Ecto neural progenitor cell (in vitro differentiated cells): ENCODE data around the gene LSM14A.
"Not testable (repeated sequence)": the region's sequence is repeated elsewhere in the genome, so short reads cannot be mapped to it uniquely, and the experiment has no call there.

ENCODE experiments used
- DNase-seq: peaks from one replicate; pipeline ENCODE4 v3.0.0-alpha.2; 2018; ENCODE audit warnings: low spot score

Gene LSM14A

GRCh38 chr19:34189917-34190425, 17.7 kb downstream of the LSM14A start:
- no peak for DNase-seq

DNA sequence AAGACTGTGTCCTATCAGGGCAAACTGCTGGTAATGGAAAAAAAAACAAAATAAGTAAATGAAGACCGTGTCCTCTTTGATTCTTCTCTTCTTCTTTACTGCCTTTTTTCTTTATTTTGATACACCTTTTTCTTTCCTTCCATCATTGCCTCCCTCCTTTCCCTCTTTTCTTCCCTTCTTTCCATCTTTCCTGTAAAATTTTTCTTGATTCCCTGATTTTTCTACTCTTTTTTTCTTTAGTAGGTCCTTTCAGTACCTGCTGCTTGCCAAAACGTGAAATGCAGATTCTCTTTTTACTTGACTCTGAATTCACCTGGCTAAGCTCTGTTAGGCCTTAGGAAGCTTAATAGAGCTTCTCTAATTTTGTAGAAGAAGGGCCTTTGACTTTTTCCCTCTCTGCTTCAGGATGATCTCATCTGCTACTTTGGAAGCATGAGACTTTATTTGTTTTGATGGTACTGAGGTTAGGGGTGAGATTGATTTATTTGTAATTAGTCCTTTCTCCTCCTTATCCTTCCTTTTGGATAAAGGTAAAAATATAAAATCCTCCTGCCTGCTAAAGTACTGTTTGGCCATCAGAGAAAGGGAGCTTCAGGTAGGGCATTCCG, 19.2 kb downstream of the LSM14A start:
- no peak for DNase-seq

- no peak for DNase-seq
These were observed 21.1 kb downstream of the LSM14A start for GRCh38 chr19:34193439-34193838.

- no peak for DNase-seq
These were observed 21.6 kb downstream of the LSM14A start for GRCh38 chr19:34193876-34194275.

DNA sequence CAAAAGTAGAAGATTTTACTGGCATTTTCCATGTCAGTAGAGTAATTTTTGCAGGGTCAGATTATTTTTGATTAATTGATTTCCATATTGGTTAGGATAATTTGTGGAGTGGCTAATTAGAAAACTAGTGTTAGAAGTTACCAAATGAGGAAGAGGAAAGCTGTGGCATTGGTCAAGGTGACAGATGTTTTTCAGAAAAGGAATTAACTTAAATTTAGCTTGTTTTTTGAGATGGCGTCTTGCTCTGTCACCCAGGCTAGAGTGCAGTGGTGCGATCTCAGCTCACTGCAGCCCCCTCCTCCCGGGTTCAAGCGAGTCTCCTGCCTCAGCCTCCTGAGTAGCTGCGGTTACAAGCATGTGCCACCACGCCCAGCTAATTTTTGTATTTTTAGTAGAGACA, 28.8 kb downstream of the LSM14A start:
- DNase-seq, result no peak

DNA sequence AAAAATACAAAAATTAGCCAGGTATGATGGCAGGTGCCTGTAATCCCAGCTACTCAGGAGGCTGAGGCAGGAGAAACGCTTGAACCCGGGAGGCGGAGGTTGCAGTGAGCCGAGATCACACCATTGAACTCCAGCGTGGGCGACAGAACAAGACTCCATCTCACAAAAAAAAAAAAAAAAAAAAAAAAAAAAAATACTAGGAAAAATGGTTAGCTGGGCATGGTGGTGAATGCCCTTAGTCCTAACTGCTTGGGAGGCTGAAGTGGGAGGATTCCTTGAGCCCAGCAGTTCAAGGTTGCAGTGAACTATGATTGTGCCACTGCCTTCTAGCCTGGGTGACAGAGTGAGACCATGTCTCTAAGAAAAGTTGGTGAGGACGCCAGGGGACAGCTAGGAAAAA, 33.0 kb downstream of the LSM14A start:
- not testable (repeated sequence) for DNase-seq

DNA sequence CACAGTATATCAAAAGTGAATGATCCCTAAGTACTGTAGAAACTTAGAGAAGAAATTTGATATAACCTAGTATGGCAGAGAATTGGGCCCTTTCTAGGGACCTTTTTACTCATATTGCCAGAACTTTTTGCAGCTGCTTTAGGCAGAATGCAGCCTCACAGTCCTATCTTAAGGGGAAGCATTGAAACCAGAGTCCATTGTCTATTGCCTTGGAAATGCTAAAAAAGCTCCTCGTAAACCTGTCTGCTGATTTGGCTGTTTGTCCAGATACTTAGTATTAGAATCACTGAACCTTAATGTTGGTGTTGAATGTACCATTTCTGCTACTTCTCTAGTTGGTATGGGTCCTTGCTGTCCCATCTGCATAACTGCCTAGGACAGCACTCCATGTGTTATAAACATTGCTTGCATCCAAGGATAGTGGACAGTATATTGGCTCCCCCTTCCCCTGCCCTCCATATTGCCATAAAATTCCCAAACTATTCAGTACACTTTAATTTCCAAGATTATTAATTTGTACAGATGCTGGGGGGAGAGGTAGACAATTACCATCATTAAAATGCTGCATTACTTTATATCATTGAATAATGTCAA, 36.1 kb downstream of the LSM14A start:
- DNase-seq, result no peak

- no peak for DNase-seq
These were observed 37.4 kb downstream of the LSM14A start for GRCh38 chr19:34209726-34210125.

DNA sequence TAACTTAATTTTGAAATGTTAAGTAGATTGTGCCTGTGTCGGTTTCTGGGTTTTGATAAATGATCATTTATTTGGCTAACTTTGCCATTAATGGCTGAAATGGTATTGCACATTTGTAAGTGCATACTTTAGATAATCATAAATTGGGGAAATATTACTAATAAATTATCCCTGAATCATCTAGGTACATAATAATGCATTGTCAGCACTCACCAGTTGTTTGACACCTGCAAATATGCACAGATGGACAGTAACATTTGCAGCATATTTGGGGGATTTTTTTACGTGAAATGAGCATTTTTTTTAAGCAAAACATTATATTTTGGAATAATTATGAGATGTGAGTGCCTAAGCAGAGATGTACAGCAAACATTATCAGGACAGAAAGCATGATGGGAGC, 41.0 kb downstream of the LSM14A start:
- no peak for DNase-seq

- DNase-seq, result no peak
These were observed 41.7 kb downstream of the LSM14A start for GRCh38 chr19:34214040-34214439.

DNA sequence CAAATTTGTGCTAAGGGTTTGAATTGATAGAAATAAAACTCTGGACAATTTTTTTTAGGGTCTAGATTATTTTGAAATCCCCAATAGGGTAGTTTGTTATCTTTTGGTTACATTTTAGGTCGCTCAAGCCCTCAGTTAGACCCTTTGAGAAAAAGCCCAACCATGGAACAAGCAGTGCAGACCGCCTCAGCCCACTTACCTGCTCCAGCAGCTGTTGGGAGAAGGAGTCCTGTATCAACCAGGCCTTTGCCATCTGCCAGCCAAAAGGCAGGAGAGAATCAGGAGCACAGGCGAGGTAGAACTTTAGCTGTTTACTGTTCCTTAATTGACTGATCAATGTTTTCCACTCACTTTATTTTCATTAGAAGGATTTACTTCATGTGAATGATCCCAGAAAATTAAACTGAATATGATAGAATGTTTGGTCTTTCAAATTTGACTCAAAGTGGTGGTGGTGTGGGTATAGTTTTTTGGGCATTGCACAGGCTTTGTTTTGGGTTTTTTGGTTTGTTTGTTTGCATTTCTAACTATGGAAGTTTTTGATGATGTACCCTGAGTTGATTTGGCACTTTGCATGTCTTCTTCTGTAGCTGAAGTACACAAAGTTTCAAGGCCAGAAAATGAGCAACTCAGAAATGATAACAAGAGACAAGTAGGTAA, 42.8 kb downstream of the LSM14A start:
- no peak for DNase-seq

DNA sequence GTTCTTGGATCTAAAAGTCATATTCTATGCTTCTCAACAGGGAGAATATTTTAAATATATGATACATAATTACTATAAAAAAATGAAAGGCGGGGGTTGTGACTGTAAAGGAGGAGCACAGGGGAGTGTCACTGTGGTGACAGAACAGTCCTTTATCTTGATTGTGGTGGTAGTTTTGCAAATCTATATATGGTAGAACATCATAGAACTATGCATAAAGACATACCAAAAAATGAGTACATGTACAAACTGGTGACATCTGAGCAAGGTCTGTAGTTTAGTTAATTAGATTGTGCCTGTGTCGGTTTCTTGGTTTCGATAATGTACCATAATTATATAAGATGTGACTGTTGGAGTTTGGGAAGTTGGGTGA, 43.3 kb downstream of the LSM14A start:
- no peak for DNase-seq

DNA sequence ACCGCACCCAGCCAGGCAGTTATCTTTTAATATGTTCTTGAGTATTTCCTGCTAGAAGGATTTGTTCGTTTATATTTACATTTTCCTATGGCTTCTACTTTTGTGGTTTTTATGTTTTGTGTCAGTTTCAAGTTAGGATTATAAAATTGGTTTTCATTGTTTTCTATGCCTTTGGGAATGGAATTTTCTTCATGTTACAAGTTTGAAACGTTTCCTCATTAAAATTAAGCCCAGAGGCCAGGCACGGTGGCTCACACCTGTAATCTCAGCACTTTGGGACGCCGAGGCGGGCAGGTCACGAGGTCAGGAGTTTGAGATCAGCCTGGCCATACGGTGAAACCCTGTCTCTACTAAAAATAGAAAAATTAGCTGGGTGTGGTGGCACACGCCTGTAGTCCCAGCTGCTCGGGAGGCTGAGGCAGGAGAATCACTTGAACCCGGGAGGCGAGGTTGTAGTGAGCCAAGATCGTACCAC, 44.5 kb downstream of the LSM14A start:
- not testable (repeated sequence) for DNase-seq

DNA sequence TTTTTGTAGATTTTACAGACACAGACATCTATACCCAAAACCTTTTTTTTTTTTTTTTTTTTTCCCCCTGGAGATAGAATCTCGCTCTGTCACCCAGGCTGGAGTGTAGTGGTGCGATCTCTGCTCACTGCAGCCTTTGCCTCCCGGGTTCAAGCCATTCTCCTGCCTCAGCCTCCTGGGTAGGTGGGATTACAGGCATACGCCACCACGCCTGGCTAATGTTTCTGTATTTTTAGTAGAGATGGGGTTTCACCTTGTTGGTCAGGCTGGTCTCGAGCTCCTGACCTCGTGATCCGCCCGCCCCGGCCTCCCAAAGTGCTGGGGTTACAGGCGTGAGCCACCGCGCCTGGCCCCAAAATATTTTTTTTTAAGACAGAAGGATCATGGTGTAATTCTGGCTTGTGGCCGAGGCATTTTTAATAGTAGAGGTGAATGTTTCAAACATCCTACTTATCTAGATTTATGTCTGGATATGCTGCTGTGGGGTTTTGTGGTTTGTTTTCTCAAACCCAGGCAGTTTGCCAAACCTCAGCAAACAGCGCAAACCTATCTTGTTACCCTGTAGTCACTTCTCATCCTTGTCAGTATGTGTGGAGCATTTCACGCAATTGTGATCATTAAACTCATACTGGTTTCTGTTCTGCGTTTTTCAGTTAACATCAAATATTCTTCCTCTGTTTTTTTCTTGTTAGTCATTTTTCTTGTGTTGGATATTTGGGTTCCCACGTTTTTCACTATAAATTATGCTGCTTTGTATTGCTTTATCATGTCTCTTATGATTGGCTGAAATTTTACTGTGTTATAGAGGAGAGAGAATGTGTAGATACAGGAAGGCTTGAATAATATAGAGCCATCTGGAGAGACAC, 45.9 kb downstream of the LSM14A start:
- DNase-seq, result no peak

- no peak for DNase-seq
These were observed 46.5 kb downstream of the LSM14A start for GRCh38 chr19:34218818-34219164.

GRCh38 chr19:34220472-34221063, 48.3 kb downstream of the LSM14A start:
- peak; percentile 54 for DNase-seq

DNA sequence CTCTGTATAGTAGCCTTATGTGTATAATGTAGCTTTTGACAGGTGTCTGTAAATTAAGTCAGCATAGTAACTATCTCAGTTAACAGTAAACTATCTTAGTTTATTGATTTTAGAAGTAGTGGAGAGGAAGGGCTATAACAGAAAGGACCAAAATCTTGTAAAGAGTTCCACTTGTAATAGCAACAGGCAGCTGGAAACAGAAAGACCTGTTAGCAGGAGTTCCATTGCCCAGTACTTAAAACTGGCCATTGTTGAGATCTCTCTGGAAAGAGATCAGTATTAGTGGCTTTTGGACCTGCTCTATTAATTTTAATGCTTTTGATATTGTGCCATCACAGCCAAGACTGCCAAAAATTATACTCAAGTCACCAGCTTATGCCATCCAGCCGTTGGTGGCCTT, 50.1 kb downstream of the LSM14A start:
- DNase-seq, result no peak

DNA sequence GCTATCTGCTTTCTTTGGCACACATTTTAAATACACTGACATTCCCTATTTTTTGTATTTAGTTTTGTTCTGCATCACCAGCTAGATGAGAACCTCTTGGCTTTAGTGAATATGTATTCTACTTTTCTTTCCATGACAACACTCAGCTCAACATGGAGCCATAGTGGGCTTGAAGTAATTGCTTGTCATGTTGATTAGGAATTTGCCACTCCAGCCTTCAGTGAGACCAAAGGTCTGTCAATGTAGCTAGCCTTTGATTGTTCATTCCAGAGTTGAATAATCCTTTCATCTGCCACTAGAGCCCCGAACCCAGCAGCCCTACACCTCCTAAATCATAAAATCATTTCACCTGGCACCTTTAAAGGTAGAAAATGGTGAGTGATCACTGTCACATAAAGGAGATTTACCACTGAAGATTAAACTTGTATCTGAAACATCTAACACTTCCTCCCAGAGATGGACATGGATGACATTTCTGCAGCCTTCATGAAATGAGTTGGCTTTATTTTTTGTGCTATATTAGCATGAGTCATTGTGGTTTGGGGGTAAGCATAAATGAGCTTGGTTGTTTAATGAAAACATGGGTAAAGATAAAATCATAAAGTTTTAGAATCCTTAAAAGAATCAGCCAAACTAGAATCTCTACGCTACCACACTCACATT, 52.8 kb downstream of the LSM14A start:
- no peak for DNase-seq

- DNase-seq, result no peak
These were observed 53.3 kb downstream of the LSM14A start for GRCh38 chr19:34225659-34226015.

GRCh38 chr19:34226036-34226435, 53.7 kb downstream of the LSM14A start:
- DNase-seq, result no peak

DNA sequence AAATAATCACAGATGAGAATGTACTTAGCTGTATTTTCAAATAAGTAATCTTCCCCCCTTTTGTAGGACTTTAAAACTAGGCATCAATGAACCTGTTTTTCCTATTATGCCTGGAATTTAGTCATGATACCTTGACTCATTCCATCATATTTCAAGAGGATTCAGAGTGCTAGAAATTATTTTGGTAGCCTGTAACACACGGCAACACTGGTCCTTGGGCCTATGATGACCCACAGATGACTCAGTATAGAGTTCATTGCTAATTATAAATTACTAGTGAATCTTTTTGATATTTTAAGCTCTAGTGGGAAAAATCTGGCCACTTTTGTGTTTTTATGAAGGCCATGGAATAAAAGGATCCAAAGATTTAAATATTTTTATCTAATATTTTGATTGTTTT, 56.0 kb downstream of the LSM14A start:
- no peak for DNase-seq

- no peak for DNase-seq
These were observed 56.5 kb downstream of the LSM14A start for GRCh38 chr19:34228762-34229161.
